ENCODE data around the gene C14orf93.

DNA sequence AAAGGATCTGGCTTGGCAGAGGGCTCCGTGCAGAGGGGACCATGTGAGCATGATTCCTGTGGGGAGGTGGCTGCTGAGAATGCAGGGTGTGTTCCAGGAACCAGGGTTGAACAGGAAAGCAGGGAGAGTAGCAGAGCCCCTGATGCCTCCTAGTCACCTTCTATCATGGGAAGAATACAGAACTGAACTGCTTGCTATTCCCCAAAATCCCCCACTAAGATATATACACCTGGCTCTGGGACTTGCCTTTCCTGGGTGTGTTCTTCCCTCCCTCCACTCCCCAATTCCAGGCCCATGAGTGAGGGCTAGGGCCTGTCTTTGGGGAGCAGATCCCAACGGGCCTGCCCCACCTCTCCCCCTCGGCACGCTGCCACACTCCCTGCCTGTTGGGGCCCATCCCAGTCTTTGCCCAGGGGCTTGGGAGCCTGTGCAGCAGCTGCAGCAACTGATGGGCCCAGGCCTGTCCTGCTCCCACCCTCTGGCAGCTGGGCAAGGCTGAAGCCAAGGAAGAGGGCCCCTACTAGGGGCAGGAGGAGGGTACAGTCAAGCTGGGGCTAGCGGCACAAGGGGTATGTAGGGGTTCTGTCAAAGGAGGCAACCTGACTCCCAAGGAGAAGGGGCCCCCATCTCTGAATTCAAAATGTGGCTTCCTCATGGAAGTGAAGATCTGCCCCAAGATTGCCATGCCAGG lies 30.8 kb downstream of the C14orf93 start:
- TF ChIP-seq CTCF (conservative IDR thresholded peaks at IDR 0.05; ENCODE audit: low read length) (no peak), EZH2phosphoT487 (IDR thresholded peaks at IDR 0.05; ENCODE audit: borderline replicate concordance) (no peak)
